DMS153 treated with DMSO at 0.1 percent for 48 hours (cell line): ENCODE results near the gene C16orf82.
A peak's percentile ranks its signal among the peaks of the same experiment; 100 is the strongest.
"Not testable (repeated sequence)": the region's sequence is repeated elsewhere in the genome, so short reads cannot be mapped to it uniquely, and the experiment has no call there.

Experiments
- DNase-seq: peaks from one replicate; lab custom pipeline; 2025; ENCODE audit not compliant: unreplicated experiment; lab: John Stamatoyannopoulos, UW

C16orf82 gene

DNA sequence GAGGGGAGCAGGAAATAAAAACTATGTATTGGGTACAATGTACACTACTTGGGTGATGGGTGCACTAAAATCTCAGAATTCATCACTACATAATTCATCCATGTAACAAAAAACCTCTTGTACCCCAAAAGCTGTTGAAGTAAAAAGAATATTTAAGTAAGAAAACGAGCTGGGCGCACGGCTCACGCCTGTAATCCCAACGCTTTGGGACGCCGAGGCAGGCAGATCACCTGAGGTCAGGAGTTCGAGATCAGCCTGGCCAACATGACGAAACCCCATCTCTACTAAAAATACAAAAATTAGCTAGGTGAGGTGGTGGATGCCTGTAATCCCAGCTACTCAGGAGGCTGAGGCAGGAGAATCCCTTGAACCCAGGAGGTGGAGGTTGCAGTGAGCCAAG, 19.3 kb downstream of the C16orf82 start:
- DNase-seq: not testable (repeated sequence)

DNA sequence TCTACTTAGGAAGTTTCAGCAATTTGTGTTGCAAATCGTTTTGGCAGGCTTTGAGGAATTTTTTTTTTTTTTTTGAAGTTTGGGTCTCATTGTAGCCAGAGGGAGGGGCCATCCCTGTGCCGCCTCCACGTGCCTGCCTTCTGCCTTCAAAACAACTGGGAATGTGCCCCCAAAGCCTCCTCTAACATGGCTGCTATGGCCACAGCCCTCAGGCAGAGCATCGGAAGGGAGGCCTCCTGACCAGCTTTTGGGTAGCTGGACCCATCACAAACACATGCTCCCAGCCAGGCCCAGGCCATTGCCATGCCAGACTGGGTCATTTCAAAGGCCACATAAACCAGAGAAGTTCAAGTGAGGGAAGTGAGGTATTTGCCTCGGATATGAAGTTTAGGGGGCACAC, 21.5 kb downstream of the C16orf82 start:
- DNase-seq: no peak

DNA sequence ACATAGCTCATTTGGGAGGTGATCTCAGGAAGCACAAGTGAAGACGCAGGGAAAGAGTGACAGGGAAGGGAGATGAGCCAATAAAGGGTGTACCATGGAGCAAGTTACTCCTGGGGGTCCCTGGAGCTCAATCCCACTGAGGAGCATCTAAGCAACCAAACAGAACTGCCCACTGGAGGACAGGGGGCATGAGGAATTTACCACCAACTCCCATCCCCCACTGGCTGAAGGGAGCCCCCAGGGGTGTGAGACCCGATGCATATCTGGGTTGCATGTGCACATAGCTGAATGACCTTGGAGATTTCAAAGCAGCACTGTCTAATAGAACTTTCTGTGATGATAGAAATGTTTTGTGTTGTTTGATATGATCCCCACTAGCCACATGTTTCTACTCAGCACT, 29.6 kb downstream of the C16orf82 start:
- no peak for DNase-seq

DNA sequence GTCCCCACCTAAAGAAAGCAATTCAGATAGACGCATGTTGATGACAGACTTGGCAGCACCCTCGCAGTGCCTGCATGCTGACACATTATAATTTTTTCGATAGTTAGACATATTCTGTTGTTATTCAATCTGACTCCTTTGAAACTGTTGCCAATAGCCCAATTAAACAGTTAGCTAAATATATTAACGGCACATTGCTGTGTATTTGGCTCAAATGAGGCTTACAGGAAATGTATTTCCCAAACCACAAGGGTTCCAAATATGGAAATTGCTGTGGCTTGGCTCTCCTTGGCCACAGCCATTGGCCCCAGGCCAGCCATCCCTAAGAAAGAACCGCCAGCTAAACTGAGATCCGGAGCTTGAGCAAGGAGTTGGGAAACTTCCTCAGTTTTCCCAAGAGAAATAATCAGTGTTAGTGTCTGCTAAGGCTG, 31.1 kb downstream of the C16orf82 start:
- DNase-seq: no peak

DNA sequence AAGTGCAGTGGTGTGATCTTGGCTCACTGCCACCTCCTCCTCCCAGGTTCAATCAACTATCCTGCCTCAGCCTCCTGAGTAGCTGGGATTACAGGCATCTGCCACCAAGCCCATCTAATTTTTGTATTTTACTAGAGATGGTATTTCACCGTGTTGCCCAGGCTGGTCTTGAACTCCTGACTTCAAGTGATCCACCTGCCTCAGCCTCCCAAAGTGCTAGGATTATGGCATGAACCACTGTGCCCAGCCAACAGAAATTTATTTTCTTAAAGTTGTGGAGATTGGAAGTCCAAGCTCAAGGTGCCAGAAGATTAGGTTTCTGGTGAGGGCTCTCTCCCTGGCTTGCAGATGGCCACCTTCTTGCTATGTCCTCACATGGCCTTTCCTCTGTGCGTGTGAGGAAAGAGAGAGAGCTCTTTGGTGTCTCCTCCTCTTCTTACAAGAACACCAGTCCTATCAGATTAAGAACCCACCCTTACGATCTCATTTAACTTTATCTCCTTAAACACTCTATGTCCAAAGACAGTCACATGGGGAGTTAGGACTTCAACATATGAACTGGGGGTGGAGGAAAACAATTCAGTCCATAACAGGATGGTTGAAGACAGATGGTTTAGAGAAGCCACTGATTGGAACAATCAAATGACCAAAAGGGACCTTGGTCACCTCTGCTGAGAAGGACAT, 31.8 kb downstream of the C16orf82 start:
- DNase-seq: no peak

DNA sequence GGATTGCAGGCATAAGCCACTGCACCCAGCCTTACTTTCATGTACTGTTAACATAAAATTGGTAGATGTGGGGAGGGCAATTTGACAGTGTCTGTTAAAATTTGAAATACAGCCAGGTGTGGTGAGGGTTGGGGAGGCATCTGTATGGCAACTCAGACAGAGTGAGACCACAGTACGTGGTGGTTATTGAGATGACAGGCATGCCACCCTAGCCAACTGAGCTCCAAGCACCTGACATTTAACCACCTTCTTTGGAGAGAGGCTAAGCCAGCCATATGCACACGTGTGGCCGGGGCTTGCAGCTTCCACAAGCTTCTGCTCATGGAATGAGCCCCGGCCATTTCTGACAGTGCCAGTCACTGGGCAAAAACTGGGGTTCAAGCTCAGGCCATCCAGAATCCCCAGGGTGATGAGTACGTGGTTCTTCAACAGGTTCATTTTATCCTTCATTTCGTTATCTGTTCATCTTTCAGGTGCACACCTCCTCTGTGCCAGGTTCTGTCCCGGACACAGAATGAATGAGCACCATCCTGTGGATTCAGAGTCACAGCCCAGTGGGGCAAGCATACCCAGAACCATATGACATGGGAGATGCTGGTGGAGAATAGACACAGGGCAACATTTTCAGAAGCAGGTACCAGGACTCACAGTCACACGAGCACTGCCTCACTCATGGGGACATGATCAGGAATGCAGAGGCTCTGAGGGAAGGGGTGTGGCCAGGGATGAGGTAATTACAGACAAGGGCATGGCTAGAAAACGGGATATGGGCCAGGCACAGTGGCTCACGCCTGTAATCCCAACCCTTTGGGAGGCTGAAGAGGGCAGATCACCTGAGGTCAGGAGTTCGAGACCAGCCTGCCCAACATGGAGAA, 36.2 kb downstream of the C16orf82 start:
- DNase-seq: no peak

DNA sequence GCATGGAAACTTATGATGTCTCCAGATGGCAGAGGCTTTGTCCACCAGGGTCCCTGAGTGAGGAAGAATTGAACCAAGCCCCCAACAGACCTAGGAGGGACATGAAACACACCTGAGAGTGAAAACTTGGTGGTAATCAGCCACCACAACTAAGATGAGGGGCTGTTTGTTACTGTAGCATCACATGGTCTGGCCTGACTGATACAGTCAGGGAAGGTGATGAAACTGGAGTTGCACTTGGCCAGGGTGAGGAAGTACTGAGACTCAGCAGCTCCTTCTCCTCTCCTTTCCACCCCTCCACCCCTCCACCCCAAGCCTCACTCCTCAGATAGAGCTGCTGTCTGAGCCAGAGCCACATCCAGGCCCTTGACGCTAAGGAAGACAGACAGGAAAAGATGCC, 37.2 kb downstream of the C16orf82 start:
- DNase-seq: no peak

DNA sequence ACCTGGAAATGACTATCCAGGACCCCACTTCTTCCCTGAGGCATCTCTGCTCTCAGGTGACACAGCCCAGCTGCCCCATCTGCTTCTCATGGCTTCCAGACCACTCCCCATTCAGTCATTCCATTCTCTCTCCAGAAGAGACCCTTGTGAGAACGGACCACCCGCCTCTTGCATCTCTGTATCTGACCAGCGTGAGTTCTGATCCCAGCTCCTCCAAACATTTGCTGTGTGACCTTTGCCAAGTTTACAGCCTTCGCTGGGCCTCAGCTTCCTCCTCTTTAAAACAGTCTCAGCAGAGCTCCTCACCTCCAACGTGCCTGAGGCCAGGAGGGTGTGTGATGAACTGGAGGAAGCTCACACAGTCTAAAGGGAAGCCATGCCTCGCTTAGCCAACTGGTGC, 39.6 kb downstream of the C16orf82 start:
- DNase-seq: no peak

DNA sequence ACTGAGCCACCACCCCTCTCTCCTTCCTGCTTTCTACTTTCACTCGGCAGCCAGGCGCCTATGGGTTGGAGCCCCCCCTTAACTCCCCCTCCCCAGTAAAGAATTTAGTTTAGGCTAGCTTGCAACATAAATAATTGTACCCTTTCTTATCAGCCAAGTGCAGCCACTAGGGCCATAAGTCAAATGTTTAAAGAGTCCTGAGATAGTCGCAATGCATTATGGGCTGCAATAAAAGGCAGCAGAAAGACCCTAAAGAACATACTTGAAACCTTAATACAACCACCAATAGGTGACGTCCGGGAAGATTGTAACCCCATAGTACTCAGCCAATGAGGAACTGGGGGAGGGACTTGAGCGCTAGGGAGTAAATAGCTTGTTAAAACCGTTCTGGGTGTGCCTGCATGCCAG, 40.5 kb downstream of the C16orf82 start:
- DNase-seq: no peak

DNA sequence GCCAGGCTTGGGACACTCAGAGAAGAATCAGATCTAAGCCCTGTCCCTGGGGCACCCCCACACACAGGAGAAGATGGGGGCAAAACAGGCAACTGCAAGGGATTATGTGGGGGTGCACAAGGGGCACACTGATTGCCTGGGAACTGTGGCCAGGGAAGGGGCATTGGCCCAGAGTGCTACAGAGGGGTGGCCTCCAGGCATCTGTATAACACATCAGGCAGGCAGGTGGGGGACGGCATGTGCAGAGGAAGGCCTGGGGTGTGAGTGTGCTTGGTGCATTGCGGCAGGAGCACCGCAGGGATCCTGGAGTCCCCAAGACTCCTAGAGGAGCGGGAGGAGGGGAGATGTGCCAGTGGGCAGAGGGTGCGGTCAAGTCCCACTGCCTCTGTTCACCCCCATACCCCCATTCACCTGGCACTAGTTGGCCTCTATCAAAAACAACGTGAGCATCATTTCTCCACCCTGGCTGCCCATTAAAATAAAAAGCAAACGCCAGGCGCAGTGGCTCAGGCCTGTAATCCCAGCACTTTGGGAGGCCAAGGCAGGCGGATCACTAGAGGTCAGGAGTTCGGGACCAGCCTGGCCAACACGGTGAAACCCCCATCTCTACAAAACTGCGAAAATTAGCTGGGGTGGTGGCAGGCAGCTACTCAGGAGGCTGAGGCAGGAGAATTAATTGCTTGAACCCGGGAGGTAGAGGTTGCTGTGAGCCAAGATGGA, 41.5 kb downstream of the C16orf82 start:
- no peak for DNase-seq

DNA sequence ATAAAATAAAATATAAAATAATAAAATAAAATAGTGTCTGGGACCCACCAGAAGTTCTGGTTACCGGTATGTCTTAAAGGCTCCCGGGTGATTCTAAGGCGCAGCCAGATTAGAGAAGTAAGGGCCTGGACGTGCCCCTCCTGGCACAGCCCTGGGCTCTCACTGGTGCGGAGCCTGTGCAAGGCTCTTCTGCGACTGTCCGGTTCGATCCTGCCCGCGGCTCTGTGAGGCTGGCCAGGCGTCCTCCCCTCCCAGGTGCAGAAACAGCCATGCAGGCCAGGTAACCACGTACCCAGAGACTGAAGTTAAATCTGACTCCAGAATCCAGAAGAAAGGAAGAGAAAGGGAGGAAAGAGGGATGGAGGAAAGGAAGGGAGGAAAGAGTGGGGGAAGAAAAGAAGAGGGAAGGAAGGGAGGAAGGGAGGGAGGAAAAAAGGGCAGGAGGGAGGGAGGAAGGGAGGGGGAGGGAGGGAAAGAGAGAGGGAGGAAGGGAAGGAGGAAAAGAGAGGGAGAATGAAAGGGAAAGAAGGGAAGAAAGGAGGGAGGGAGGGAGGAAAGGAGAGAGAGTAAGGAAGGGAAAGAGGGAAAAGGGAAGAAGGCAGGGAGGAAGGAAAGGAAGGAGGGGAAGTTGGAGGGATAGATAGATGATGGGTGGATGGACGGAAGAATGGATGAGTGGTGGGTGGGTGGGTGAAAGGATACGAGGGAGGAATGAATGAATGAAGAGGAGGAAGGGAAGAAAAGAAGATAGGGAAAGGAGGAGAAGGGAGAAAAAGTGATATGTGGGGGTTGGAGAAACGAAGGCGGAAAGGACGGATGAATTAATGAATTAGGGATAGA, 42.3 kb downstream of the C16orf82 start:
- no peak for DNase-seq

DNA sequence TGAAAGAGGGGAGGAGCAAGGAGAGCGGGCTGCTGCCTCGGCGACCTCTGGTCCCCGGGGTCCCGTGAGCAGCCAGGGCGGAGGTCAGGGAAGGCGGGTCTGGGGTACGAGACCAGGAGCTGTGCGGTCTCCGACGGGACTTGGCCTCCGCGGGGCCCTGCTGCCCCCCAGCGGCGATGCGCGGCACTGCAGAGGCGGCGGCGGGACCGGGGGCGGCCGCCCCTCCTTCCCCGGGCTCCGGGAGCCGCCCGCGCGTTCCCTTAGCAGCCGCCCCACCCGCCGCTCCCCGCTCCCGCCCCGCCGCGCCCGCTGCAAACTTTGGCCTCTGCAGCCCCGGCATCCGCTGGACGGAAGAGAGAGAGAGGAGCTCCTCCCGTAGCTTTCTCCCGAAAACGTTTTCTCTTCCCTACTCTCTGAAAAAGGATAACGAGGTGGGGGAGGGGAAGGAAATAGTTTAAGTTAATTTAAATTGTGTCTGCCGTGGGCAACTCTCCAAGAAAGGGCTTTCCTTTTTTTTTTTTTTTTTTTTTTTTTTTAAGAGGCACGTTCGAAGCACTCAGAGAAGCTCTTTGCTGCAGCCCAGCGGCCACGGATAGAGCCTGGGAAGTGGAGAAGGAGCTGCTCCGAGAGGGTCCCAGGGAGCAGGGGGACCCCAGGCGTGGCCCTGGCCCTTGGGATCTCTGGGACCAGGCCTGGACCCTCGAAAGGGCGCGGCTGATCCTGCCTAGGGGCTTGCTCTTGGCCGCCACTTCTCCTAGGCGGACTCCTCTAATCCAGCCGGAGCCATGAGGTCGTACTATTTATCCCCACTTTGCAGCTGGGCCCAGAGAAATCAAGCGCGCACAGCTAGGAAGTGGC, 43.2 kb downstream of the C16orf82 start:
- peak; percentile 49 for DNase-seq

DNA sequence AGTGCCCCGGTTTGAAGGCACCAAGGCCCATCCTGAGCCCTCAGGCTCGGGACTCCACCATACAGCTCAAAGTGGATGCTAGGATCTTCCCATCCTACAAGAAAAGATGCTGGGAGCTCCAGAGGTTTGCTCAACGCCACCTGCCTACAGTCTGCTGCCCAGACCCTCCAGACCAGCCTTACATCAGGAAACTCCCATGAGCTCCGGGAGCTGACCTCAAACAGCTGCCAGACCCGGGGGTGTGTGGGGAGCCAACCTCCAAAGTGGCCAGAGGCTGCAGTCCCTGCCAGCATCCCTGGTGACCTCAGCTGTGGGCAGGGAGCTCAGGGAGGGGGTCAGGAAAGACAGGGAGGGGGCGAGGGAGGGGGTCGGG, 43.8 kb downstream of the C16orf82 start:
- no peak for DNase-seq

DNA sequence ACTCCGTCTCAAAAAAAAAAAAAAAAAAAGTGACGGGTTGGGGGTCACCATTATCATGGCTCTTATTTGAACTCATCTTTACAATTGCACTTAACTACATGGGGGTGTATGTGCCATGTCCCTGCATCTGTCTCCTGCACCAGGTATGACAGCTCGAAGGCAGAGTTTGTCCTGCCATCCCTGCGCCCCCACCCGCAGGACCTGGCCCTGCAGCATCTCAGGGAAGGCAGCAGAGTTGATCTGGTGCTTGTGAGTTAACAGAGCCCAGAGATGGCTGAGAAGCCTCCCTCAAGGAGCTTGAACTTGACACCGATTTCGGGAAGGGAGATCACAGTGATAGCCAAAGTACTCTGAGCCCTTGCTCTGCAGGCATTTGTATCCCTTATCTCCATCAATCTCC, 44.8 kb downstream of the C16orf82 start:
- DNase-seq: no peak

DNA sequence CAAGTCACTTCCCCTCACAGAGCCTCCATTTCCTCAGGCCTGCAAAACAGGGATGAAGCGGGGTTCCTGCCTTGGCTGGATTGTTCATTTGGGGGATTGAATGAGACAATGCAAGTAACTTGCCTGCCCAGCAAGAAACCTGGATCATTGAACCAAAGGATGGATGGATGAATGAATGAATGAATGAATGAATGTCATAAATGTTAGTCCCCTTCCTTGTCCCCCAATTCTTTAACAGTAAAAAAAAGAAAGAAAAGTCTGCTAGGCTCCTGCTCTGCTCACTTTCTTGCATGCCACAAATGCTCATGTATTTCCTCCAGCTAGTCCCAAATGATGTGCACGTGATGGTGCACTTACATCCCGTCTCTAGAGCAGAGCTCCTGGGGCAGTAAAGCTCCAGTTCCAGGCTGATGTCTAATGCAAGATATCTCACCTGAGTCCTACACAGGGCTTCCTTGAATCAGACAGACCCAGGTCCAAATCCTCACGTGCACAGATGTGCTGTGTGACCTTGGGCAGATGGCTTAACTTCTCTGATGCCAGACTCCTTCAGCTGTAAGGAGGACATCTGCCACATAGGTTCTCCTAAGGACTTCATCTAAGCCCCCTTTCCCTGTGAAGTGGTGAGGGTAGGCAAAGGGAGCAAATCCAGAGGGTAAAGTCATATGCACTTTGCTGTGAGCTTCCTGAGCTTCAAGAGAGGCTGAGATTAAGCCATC, 45.5 kb downstream of the C16orf82 start:
- no peak for DNase-seq

DNA sequence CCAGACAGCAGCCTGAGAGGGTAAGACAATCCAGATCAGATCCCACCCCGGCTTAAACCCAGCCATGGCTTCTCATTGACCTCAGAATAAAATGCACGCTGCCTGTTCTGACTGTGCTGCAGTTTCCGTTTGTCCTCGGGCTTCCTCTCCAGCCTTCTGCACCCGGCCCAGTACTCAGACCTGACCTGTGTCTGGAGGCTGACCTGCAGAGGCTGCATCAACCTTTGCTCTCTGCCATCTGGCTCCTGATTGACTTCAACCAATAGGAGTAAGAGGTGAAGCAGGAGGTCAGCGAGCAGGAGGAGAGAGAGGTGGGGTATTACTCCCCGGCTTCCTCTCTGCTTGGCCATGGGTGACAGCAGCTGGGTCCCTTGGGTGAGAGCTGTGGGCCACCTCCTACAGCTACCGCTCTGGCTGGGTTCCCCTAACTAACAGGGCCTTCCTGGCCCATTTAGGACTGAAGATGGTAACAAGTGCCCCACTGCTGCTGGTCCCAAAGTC, 46.7 kb downstream of the C16orf82 start:
- DNase-seq: no peak

DNA sequence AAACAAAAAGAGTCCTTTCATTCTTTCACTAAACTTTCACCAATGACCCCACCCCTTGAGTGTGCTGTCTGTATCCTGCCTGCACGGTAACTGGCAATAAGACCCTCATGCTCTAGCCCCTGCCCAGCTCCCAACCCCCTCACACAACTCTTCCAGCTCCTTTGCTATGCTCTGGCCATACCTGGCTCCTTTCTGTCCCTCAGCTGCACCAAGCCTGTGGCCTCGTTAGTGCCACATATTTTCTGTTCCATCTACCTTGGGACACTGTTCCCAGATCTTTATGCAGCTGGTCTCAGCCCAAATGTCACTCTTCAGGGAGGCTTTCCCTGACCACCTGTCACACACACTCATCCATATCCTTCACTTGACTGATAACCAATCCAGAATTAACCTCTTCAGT, 47.3 kb downstream of the C16orf82 start:
- no peak for DNase-seq

DNA sequence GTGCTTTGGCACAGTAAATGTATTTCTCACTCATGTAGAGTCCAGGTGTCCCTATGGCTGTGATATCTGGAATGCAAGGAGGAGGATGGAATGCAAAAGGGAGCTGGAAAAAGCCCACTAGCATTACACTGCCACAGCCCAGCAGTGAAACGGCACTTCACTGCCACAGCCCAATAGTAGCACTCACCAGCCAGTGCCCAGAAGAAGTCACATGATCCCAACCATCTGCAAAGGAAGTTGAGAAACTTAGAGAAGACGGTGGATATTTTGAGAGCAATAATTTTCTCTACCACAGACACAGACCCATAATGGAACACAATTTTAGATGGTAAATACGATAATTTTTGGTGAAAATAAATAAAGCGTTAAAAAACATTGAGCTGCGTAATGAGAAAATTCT, 51.8 kb downstream of the C16orf82 start:
- DNase-seq: no peak
